ENCODE data around the gene SDC1.
"Not testable (repeated sequence)": the region's sequence is repeated elsewhere in the genome, so short reads cannot be mapped to it uniquely, and the experiment has no call there.

SDC1 gene

DNA sequence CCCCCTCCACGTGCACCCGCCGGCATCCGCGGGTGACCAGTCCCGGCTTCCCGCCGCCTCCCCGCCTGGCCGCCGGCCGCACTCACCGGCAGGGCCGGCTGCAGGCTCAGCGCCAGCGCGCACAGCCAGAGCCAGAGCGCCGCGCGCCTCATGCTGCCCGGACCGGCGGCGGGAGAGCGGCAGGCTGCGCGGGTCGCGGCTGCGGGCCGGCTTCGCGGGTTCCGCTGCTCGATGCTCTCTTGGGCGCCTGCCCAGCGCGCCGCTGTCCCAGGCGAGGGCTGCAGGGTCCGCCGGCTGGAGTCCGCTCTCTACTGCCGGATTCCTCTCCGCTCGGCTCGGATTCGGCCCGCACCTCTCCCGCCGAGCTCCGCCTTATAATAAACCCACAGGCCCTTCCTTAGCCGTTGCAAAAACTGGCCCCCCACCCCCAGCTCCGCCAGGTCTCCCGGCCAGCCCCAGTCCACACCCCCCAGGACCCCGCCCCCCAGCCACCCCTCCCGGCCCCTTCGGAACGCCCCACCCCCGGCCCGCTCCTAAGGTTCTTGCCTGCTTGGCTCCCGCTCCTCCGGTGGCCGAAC lies at the start of gene SDC1:
Gene SDC1 (minus strand): TSS at position 415 of the 578 bp plus-strand sequence. CDS start 263 bp downstream, at position 152.
- peak; percentile 39 for DNase-seq

DNA sequence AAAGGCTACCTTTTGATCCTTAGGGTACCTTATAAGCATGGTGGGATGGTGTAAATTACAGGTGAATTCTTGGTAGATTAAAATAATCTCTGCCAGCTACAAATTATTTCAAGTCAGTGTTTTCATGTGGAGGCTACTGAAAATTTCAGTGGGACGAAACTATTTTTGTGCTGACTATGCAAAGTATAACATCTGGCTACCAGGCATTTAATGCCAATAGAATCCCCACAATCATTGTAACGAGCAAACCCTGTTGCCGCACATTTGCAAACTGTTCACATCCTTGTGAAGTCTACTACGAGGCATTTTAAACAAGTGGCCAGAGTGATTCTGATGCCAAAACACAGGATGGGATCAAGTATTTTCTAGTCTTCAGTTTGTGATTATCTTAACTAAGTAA lies 48.1 kb upstream of the SDC1 start:
- no peak for DNase-seq

- DNase-seq = not testable (repeated sequence)
Measured at GRCh38 chr2:20268317-20268716, 43.4 kb upstream of the SDC1 start.

DNA sequence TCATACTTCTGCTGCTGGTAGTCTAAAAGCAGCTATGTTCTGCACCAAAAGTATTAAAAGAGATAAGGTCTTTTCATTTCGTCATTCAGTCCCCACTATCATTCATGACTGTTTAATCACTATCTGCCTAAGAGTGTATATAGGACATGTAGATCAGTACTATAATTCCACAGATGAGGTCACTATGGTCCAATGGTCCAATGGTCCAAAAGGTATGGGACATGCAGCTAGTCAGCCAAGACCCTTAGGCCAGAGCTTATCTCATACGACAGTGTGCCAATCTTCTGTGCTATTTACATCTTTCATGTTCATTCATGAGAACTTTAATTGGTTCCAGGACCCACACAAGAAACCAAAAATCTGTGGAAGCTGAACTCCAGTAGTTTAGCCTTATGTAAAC lies 42.6 kb upstream of the SDC1 start:
- no peak for DNase-seq

GRCh38 chr2:20264629-20265028 lies 39.7 kb upstream of the SDC1 start:
- DNase-seq = no peak

DNA sequence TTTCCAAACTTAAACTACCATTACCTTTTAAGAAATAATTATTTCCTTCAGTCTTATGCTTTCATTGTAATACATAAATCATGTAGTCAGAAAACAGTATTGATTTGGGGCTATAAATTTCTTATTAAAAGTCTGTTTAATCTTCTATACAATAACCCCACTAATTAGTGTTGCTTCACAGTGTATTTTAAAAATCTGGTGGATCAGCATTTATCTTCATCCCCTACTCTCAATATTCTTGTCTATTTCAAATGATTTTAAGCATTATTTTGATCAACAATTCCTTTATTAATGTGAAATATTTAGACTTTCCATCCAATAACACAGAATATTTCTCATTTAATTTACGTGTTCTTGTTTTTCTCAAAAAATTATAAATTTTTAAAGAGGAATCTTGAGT lies 32.5 kb upstream of the SDC1 start:
- DNase-seq = no peak

- DNase-seq = no peak
Measured at GRCh38 chr2:20254731-20255130, 29.8 kb upstream of the SDC1 start.

- no peak for DNase-seq
Measured at GRCh38 chr2:20250436-20250835, 25.5 kb upstream of the SDC1 start.

- no peak for DNase-seq
Measured at GRCh38 chr2:20249170-20249569, 24.2 kb upstream of the SDC1 start.

- no peak for DNase-seq
Measured at GRCh38 chr2:20247084-20247483, 22.2 kb upstream of the SDC1 start.

- DNase-seq = not testable (repeated sequence)
Measured at GRCh38 chr2:20243637-20244036, 18.7 kb upstream of the SDC1 start.

DNA sequence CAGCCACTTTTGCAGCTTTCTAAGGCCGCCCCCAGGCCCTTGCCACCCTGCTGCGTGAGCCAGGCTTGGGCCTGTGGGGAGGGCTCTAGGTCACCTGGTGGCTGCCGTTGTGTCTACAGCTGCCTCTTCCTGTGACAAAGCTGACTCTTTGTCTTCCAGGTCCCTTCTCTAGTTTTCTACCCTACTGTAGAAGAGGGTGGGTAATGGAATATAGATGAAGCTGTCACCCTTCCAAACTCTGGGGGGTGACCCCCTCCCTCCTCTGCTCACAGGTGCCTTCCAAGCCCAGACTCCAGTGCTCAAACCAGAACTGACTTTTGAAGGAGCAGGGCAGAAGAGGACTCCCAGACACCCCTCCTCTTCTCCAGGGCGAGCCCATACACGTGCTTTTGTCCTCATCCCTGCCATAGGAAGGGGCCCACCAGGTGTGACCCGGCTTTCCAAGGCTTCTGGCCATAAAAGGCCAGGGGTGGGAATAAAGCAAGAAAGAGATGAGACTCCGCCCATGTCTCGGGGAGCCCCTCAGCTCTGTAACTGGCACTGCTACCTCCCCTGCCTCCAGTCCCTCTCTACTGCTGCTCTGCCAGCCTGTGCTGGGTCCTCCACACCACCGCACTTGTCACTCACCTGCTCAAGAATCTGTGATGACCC lies 17.9 kb upstream of the SDC1 start:
- no peak for DNase-seq

GRCh38 chr2:20241973-20242726 lies 17.2 kb upstream of the SDC1 start:
- DNase-seq = no peak

- DNase-seq = peak; percentile 4
Measured at GRCh38 chr2:20240291-20240690, 15.4 kb upstream of the SDC1 start.

DNA sequence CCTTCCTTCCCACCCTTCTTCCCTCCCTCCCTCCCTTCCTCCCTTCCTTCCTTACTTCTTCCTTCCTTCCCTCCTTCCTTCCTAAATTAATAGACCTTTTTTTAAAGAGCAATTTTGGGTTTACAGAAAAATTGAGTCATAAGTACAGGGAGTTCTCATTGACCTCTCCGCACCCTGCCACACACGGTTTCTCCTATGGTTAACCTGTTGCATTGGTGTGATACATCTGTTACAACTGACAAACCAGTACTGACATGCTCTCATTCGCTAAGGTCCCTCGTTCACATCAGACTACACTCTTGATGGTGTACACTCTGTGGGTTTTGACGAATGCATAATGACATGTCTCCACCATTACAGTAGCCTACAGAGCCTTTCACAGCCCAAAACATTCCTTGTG lies 11.6 kb upstream of the SDC1 start:
- DNase-seq = no peak

- no peak for DNase-seq
Measured at GRCh38 chr2:20235655-20236305, 10.8 kb upstream of the SDC1 start.

DNA sequence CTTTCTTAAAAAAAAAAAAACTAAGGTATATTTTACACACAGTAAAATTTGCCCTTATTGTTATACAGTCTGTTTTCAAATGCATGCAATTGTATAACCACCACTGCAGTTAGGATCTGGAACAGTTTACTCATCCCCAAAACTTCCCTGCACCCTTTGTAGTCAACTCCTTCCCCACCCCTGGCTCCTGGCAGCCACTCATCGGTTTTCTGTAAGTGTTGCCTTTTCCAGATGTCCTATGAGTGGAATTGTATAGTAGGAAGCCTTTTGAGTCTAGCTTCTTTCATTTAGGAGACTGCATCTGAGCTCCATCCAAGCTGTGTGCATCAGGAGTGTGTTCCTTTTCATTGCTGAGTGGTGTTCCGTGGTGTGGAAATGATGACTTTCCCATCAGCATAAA lies 9.7 kb upstream of the SDC1 start:
- DNase-seq = not testable (repeated sequence)

DNA sequence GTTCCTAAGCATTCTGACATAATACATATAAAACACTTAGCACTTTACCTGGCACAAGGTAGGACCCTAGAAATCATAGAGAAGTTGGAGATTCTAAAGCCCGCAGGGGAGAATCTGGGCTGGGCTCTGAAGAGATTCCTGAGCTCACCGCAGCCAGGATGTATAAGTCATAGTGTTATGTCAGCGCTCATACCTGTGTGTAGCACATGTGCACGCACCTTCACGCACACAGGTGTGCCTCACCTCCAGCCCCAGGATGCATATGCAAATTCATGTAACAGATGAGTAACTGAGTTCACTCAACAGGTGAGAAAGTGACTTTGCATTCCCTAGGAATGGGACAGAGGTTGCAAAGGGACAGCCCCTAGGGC lies 7.9 kb upstream of the SDC1 start:
- DNase-seq = no peak

DNA sequence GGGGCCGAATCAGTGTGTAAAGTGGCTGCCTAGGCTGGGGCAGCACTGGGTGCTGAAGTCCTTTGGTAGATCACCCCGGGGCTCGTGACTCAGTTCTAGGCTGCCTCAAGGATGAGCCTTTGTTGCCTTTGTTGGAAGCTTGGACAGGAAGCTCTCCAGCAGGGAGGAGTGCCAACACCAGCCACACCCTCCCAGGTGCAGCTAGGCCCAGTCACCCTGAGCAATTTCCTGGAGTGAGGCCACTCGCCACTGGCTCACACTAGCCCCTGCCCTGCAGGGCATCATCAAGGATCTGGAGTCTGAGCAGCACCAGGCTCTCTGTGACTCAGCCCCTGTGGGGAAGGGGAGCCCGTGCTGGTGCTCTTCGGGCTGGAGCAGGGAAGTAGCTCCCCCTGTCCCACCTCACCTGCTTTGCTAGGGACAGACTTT lies 6.7 kb upstream of the SDC1 start:
- DNase-seq = no peak

GRCh38 chr2:20231159-20231558 lies 6.2 kb upstream of the SDC1 start:
- DNase-seq = no peak

- no peak for DNase-seq
Measured at GRCh38 chr2:20230114-20230425, 5.1 kb upstream of the SDC1 start.

DNA sequence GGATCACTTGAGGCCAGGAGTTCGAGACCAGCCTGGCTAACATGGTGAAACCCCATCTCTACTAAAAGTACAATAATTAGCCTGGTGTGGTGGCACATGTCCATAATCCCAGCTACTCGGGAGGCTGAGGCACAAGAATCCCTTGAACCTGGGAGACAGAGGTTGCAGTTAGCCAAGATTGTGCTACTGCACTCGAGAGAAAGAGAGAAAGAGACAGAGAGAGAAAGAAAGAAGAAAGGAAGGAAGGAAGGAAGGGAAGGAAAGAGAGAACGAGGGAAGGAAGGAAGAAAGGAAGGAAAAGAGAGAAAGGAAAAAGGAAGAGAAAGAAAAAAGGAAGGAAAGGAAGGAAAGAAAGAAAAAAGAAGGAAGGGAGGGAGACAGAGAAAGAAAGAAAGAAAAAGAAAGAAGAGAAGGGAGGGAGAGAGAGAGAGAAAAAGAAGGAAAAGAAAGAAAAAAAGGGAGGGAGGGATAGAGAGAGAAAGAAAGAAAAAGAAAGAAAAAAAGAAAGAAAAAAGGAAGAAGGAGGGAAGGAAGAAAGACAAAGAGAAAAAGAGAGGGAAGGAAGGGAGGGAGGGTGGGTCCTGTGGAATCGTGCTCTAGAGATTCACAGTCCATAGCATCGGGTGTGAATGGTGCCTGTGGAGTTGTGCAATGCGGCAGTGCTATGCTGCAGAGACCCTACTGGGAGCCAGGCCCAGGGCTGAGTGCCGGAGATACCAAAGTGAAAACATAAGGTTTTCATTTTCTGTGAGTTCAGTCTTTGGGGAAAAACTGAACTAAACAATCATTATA lies 4.6 kb upstream of the SDC1 start:
- no peak for DNase-seq

- no peak for DNase-seq
Measured at GRCh38 chr2:20227894-20228505, 3.1 kb upstream of the SDC1 start.

Measured in midbrain (tissue), 1 donor.